ENCODE results near the gene CEBPA.

CEBPA gene

DNA sequence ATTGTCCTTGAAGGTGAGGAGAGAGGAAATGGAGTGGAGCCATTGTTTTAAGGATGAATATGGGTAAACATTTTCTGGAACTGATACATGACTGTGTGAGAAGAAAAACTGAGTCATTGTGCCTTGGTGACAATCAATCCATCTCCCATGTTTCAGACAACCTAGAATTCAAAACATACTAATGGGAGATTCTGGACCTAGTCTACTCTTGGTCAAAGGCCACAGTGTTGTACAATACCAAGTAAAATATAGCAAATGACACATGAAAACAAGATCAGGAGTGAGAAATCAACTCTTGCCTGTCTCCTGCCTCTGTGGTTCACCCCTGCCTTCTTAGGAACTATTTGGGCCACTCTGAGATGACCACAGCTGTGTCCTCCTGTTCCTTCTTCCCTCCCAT is 13.1 kb downstream of the CEBPA start:
- TF ChIP-seq CTCF (IDR thresholded peaks at IDR 0.05; ENCODE audit: low read depth, low read length): no peak
- no peak for DNase-seq (ENCODE audit: extremely low read depth, low read depth)

DNA sequence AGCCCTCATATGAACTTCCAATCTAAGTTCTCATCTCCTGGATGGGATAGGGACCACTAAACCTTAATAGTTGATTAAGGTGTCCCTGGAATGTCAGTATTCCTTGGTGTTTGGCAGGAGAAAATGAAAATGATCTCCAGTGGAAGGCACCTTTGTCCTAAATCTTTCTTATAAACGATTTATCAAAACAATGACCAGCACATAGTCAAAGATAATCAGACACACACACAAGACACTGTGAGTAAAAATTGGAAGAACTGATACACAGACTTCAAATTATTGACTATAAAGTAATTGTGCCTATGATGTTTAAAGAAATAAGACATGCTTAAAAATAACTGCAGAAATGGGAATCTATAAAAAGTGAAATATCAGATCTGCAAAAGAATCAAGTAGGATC is 13.7 kb downstream of the CEBPA start:
- TF ChIP-seq CTCF (IDR thresholded peaks at IDR 0.05; ENCODE audit: low read depth, low read length): no peak
- DNase-seq (ENCODE audit: extremely low read depth, low read depth): no peak

GRCh38 chr19:33287927-33288326 is 14.4 kb downstream of the CEBPA start:
- no peak for TF ChIP-seq CTCF (IDR thresholded peaks at IDR 0.05; ENCODE audit: low read depth, low read length)
- no peak for DNase-seq (ENCODE audit: extremely low read depth, low read depth)

- no peak for DNase-seq (ENCODE audit: extremely low read depth, low read depth)
- no peak for TF ChIP-seq CTCF (IDR thresholded peaks at IDR 0.05; ENCODE audit: low read depth, low read length)
Observed at GRCh38 chr19:33287438-33287837, 14.9 kb downstream of the CEBPA start.

DNA sequence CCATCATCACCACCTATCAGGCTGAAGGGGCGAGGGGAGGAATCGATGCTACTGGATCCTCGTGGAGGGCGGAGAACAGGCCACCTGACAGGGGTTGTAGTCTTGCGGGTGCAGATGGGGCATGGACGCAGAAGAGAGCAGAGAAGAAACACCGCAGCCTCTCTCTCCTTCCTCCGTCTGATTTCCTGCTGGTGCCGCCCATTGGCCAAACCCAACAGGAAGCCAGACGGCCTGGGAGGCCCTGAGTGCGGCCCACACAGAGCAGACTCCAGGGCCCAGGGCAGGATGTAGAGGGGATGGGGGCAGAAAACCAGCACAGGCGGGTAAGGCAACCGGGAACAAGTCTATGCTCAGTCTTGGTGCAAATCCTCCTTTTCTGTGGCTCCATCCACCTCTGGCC is 15.4 kb downstream of the CEBPA start:
- no peak for DNase-seq (ENCODE audit: extremely low read depth, low read depth)
- no peak for TF ChIP-seq CTCF (IDR thresholded peaks at IDR 0.05; ENCODE audit: low read depth, low read length)

GRCh38 chr19:33285441-33285927 is 16.9 kb downstream of the CEBPA start:
- no peak for DNase-seq (ENCODE audit: extremely low read depth, low read depth)

DNA sequence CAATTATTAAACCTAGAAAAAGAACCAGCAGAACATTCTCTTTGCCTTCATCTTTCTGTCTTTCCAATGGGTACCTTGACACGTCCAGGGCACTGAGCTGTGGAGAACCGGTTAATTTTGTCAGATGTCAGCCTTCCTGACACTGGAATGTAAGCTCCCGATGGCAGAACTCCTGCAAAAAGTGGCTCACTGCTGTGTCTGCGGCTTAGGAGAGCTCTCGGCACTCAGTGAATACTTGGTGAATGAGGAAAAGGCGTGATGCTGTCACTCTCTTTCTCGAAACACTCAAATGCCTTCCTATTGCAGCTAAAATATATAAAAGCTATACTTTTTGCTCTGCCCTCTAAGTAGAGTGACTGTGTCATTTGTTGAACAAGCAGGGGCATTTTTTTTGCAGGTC is 17.6 kb downstream of the CEBPA start:
- TF ChIP-seq CTCF (IDR thresholded peaks at IDR 0.05; ENCODE audit: low read depth, low read length): no peak
- DNase-seq (ENCODE audit: extremely low read depth, low read depth): no peak

More at GRCh38 chr19:33285441-33285927, 16.9 kb downstream of the CEBPA start:
- no peak for TF ChIP-seq CTCF (IDR thresholded peaks at IDR 0.05; ENCODE audit: low read depth, low read length)
